GM12874 (cell line): Measurements from ENCODE around the gene SSRP1.

Experiments used
- CTCF ChIP-seq: IDR thresholded peaks from 2 replicates; pipeline ENCODE4 v1.5.1; 2011; ENCODE audit warnings: low read depth, mild to moderate bottlenecking, control low read depth, low read length, moderate library complexity; ENCODE audit not compliant: insufficient read depth

Gene SSRP1

GRCh38 chr11:57335343-57336110 lies at the start of gene SSRP1:
Gene SSRP1, minus strand, starts transcription at chr11:57335892. Its CDS starts 771 bp downstream, at chr11:57335121.
- TF ChIP-seq CTCF: 0 out of 2 replicates have a peak, but pooled peaks have one; percentile 10

- TF ChIP-seq CTCF: no peak
Observed at GRCh38 chr11:57380975-57381374, 45.3 kb upstream of the SSRP1 start, which contains the start of gene PRG3. Gene PRG3, minus strand, starts transcription at chr11:57381150. Its CDS starts 442 bp downstream, at chr11:57380708.

- no peak for TF ChIP-seq CTCF
Observed at GRCh38 chr11:57379732-57380131, 44.0 kb upstream of the SSRP1 start.

GRCh38 chr11:57378186-57378585 lies 42.5 kb upstream of the SSRP1 start:
- no peak for TF ChIP-seq CTCF

- TF ChIP-seq CTCF: no peak
Observed at GRCh38 chr11:57377107-57377506, 41.4 kb upstream of the SSRP1 start.

- no peak for TF ChIP-seq CTCF
Observed at GRCh38 chr11:57376095-57377090, 40.7 kb upstream of the SSRP1 start.

- no peak for TF ChIP-seq CTCF
Observed at GRCh38 chr11:57375490-57375889, 39.8 kb upstream of the SSRP1 start.
